ENCODE results near the gene PDCD2L.
"Not testable (repeated sequence)": the region's sequence is repeated elsewhere in the genome, so short reads cannot be mapped to it uniquely, and the experiment has no call there.

Gene PDCD2L

DNA sequence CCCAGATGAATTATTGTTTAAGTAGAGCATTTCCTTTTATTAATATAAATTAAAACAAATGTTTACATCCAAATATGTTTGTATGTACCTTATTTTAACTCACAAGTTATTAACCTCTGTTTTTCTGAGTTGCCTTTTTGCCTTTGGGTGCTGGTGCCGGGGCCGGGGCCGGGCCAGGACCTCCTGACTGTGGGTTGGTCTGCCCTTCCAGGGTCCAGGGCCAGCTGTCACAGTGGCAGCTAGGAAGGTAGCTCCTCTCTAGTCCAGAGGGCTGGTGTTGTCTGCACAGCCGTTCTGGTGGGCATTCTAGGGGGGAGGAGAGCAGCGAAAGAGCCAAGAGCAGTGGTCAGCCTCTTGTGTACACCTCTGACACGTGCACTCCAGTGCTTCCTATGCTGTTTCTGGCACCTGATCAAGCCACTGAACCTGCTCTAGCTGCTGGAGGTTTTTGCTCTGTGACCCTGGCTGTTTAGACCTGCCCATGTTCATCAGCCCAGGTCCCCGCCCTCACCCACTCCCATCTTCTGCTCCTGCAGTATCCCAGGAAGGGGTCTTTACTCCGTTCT is 22.0 kb downstream of the PDCD2L start:
- DNase-seq: no peak

DNA sequence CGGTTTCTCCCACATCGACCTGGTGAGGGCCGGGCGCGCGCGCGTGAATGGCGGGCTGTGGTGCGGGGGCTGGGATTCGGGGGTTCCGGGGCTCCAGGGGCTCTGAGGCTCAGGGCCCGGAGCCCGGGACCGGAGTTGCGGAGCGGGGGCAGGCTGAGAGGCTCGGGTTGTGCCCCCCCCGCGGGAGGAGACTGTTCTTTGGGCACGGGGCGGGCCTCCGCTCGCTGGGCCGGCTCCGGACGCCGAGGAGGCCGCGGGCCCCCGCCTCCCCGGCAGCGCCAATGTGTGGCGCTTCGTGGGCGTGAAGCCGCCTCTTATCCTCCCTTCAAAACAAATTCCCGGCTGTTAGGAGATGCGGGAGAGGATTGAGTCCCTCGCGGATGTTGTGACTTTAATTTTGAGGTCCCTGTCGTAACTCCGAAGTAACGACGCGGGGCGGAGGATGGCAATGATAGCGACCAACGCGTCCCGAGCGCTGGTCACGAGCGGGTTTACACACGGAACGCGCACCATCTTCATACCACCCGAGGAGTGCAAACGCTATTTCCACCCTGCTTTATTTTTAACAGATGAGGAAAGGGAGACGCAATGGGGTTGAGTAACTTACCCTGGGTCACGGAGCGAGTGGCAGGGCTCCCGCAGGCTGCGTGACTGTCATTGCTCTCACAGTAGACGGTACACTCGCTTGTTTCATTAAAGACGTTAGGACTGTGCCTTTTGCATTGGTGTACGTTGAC is 24.5 kb downstream of the PDCD2L start:
- no peak for DNase-seq

GRCh38 chr19:34429553-34429952 is 25.4 kb downstream of the PDCD2L start:
- no peak for DNase-seq

GRCh38 chr19:34430738-34431625 is 26.8 kb downstream of the PDCD2L start:
- peak; percentile 22 for DNase-seq

- no peak for DNase-seq
Observed at GRCh38 chr19:34431681-34432402, 27.6 kb downstream of the PDCD2L start.

DNA sequence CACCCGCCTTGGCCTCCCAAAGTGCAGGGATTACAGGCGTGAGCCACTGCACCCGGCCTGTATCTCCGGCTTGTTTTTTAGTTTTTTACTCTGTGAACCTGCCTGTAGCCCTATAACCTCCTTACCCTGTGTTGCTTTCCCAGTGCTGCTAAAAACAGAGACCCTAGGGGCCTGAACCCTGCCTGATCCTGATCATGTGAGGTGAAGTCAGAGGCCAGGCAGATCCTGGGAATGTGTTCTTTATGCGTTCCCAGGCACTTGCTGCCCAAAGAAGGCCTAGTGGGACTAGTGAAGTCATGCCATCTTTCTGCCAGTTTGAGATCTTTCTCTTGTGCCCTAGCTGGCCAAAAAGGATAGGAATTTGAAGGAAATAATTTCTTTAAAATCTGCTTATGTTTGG is 28.6 kb downstream of the PDCD2L start:
- DNase-seq: no peak

DNA sequence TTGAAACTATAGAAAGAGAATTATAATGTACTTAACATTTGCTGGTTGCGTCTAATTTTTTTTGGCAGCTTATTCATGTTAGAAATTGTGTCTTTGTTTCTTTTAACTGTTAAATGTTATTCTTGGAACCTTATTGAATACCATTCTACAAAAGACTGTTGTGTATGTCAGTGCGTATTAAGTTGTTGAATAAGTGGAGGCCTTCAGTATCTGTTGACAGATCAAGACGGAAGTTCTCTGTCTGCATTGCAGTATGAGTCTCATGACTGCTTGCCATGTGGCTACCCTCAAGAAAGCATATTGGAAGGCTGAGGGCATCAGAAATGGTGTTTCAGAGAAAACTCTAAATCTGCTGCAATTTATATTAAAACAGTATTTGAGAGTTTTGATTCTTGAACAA is 32.5 kb downstream of the PDCD2L start:
- no peak for DNase-seq

DNA sequence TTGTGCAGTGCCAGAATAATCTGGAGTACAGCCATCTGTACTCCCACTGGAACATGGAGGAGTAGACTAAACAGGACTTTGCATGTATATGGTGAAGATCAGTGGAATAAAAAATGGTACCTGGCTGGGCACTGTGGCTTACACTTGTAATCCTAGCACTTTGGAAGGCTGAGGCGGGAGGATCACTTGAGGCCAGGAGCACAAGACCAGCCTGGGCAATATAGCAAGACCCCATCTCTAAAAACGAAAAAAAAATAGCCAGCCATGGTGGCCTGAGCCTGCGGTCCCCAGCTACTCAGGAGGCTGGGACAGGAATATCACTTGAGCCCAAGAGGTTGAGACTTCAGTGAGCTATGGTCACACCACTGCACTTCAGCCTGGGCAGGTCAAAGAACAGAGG is 44.0 kb downstream of the PDCD2L start:
- DNase-seq: no peak

DNA sequence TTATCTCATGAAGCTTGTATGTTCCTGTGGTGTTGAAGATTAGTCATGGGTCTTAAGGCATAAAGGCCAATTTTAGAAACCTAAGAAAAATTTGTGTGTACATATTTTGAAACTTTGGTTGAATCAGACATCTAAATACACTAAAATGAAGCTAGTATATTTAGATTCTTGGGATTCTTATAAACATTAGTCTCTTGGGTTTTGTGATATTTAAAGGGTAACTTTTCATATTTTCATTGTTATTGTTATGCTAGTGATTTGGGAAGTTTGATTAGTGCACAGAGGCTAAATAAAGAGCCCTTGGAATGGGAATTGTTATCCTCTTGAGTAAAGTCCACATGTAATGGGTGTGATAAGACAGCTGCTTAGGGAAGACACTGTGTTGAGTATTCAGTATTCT is 48.5 kb downstream of the PDCD2L start:
- no peak for DNase-seq

DNA sequence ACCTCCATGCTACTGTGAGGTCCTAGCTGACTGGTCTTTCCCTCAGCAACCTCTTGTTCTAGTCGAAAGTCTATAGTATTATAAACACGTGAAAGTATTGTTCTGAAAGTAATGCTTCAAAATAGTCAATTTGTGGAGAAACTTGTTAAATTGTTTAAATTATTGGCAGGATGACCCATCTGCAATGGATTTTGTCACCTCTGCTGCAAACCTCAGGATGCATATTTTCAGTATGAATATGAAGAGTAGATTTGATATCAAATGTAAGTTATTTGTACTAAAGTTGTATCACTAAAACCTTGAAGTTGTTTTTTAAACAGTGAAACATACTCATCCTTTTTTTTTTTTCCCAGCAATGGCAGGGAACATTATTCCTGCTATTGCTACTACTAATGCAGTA is 49.9 kb downstream of the PDCD2L start:
- no peak for DNase-seq

- no peak for DNase-seq
Observed at GRCh38 chr19:34454685-34455084, 50.5 kb downstream of the PDCD2L start.

- DNase-seq: not testable (repeated sequence)
Observed at GRCh38 chr19:34455783-34456480, 51.7 kb downstream of the PDCD2L start.

GRCh38 chr19:34457446-34457845 is 53.2 kb downstream of the PDCD2L start:
- no peak for DNase-seq

DNA sequence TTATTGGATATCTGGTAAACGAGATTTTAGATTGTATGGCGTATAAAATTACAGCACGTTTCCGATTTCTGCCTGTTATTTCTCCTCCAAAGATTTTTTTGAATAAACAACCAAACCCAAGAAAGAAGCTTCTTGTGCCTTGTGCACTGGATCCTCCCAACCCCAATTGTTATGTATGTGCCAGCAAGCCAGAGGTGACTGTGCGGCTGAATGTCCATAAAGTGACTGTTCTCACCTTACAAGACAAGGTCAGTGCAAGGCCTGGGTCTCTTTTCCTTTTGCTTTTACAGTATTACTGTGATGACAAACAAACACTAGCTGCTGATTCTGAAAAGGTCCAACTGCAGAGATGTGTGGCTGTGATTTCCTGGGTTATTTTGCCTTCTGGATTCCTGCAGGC is 54.5 kb downstream of the PDCD2L start:
- no peak for DNase-seq

GRCh38 chr19:34459614-34460013 is 55.4 kb downstream of the PDCD2L start:
- no peak for DNase-seq

GRCh38 chr19:34461375-34462100 is 57.3 kb downstream of the PDCD2L start:
- no peak for DNase-seq

DNA sequence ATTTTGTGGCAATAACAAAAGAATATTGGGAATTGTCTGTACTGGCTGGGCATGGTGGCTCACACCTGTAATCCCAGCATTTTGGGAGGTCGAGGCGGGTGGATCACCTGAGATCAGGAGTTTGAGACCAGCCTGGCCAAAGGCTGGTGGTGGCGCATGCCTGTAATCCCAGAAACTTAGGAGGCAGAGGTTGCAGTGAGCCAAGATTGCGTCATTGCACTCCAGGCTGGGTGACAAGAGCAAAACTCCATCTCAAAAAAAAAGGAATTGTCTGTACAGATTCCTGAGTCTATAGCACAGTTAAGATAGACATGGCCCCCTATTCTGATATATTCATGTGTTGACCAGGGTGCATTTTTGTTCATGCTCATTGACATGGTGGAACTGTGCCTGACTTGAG is 60.6 kb downstream of the PDCD2L start:
- DNase-seq: not testable (repeated sequence)

- DNase-seq: no peak
Observed at GRCh38 chr19:34468409-34468808, 64.2 kb downstream of the PDCD2L start.

DNA sequence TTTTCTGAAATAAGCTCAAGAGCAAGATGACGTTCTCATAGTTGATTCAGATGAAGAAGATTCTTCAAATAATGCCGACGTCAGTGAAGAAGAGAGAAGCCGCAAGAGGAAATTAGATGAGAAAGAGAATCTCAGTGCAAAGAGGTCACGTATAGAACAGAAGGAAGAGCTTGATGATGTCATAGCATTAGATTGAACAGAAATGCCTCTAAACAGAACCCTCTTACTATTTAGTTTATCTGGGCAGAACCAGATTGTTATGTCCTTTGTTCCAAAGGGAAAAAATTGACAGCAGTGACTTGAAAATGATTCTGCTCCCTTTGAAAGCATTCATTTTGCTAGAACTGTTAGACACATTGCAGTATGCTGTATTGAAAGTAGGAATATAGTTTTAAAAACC is 64.8 kb downstream of the PDCD2L start:
- DNase-seq: not testable (repeated sequence)

- DNase-seq: no peak
Observed at GRCh38 chr19:34471906-34472700, 67.9 kb downstream of the PDCD2L start.
